Activated CD8-positive, alpha-beta memory T cell treated with anti-CD3 and anti-CD28 coated beads, Interleukin-2, amount 50 U/mL, for 24 hours (primary cell): ENCODE results near the gene AZGP1.
"Not testable (repeated sequence)": the region's sequence is repeated elsewhere in the genome, so short reads cannot be mapped to it uniquely, and the experiment has no call there.

ENCODE experiments used
- DNase-seq: peaks from one replicate; pipeline ENCODE4 v3.0.0-alpha.2; 2020; ENCODE audit errors: extremely low read depth

Gene AZGP1

GRCh38 chr7:99997545-99998137 lies 21.8 kb upstream of the AZGP1 start:
- peak; percentile 21 for DNase-seq

- no peak for DNase-seq
Measured at GRCh38 chr7:99996755-99997544, 21.1 kb upstream of the AZGP1 start.

GRCh38 chr7:99994819-99995218 lies 19.0 kb upstream of the AZGP1 start:
- DNase-seq = no peak

- DNase-seq = no peak
Measured at GRCh38 chr7:99992330-99993038, 16.7 kb upstream of the AZGP1 start.

GRCh38 chr7:99991543-99991942 lies 15.7 kb upstream of the AZGP1 start:
- not testable (repeated sequence) for DNase-seq

- no peak for DNase-seq
Measured at GRCh38 chr7:99990460-99990852, 14.6 kb upstream of the AZGP1 start.

- DNase-seq = no peak
Measured at GRCh38 chr7:99987846-99988245, 12.0 kb upstream of the AZGP1 start.

GRCh38 chr7:99987306-99987705 lies 11.5 kb upstream of the AZGP1 start:
- DNase-seq = not testable (repeated sequence)

GRCh38 chr7:99984593-99984992 lies 8.8 kb upstream of the AZGP1 start:
- DNase-seq = no peak

- not testable (repeated sequence) for DNase-seq
Measured at GRCh38 chr7:99981066-99981465, 5.2 kb upstream of the AZGP1 start.

GRCh38 chr7:99980448-99980872 lies 4.6 kb upstream of the AZGP1 start:
- DNase-seq = not testable (repeated sequence)

GRCh38 chr7:99979814-99980225 lies 4.0 kb upstream of the AZGP1 start:
- peak; percentile 34 for DNase-seq

- no peak for DNase-seq
Measured at GRCh38 chr7:99976626-99977025, 795 bp upstream of the AZGP1 start.

- no peak for DNase-seq
Measured at GRCh38 chr7:99974681-99975080, 1.1 kb downstream of the AZGP1 start.

GRCh38 chr7:99973817-99974216 lies 2.0 kb downstream of the AZGP1 start:
- DNase-seq = not testable (repeated sequence)

- no peak for DNase-seq
Measured at GRCh38 chr7:99971242-99971641, 4.6 kb downstream of the AZGP1 start.

GRCh38 chr7:99969813-99970212 lies 6.0 kb downstream of the AZGP1 start:
- not testable (repeated sequence) for DNase-seq

- no peak for DNase-seq
Measured at GRCh38 chr7:99969298-99969697, 6.5 kb downstream of the AZGP1 start.

- no peak for DNase-seq
Measured at GRCh38 chr7:99958564-99959227, 17.1 kb downstream of the AZGP1 start.

- no peak for DNase-seq
Measured at GRCh38 chr7:99955247-99955646, 20.6 kb downstream of the AZGP1 start.

GRCh38 chr7:99954643-99955042 lies 21.2 kb downstream of the AZGP1 start:
- not testable (repeated sequence) for DNase-seq

- DNase-seq = no peak
Measured at GRCh38 chr7:99953649-99954048, 22.2 kb downstream of the AZGP1 start.
